Stimulated activated CD8-positive, alpha-beta memory T cell treated with anti-CD3 and anti-CD28 coated beads, Interleukin-4, amount 100 ng/mL, for 24 hours (primary cell): ENCODE measurements around the gene TMEM8B.

Source experiments
- DNase-seq: peaks from one replicate; pipeline ENCODE4 v3.0.0-alpha.2; 2020; ENCODE audit warnings: low read depth

TMEM8B gene

GRCh38 chr9:35841645-35841900, 12.5 kb downstream of the TMEM8B start:
- no peak for DNase-seq

GRCh38 chr9:35842020-35842745, 13.2 kb downstream of the TMEM8B start:
- no peak for DNase-seq

GRCh38 chr9:35842795-35843194, 13.8 kb downstream of the TMEM8B start:
- no peak for DNase-seq

GRCh38 chr9:35844628-35845270, 15.7 kb downstream of the TMEM8B start:
- DNase-seq: no peak

GRCh38 chr9:35845824-35846771, 17.1 kb downstream of the TMEM8B start:
- DNase-seq: no peak

- peak; percentile 19 for DNase-seq
These were observed 19.0 kb downstream of the TMEM8B start for GRCh38 chr9:35847792-35848572.

- DNase-seq: no peak
These were observed 23.3 kb downstream of the TMEM8B start for GRCh38 chr9:35852267-35852815.

GRCh38 chr9:35852876-35853865, 24.1 kb downstream of the TMEM8B start:
- DNase-seq: no peak

- no peak for DNase-seq
These were observed 25.2 kb downstream of the TMEM8B start for GRCh38 chr9:35854091-35854762.

- no peak for DNase-seq
These were observed 27.2 kb downstream of the TMEM8B start for GRCh38 chr9:35856206-35856605.

GRCh38 chr9:35856882-35857281, 27.9 kb downstream of the TMEM8B start:
- no peak for DNase-seq

GRCh38 chr9:35858458-35858857, 29.4 kb downstream of the TMEM8B start:
- no peak for DNase-seq

- DNase-seq: no peak
These were observed 30.4 kb downstream of the TMEM8B start for GRCh38 chr9:35859310-35859989.

GRCh38 chr9:35859990-35860339, 30.9 kb downstream of the TMEM8B start:
- no peak for DNase-seq

- DNase-seq: no peak
These were observed 32.3 kb downstream of the TMEM8B start for GRCh38 chr9:35861161-35861897.

- DNase-seq: no peak
These were observed 33.3 kb downstream of the TMEM8B start for GRCh38 chr9:35862328-35862727.

- DNase-seq: no peak
These were observed 34.6 kb downstream of the TMEM8B start for GRCh38 chr9:35863583-35863982.

- DNase-seq: no peak
These were observed 35.7 kb downstream of the TMEM8B start for GRCh38 chr9:35864695-35865255.
